ENCODE data around the gene MRPL38.

DNA sequence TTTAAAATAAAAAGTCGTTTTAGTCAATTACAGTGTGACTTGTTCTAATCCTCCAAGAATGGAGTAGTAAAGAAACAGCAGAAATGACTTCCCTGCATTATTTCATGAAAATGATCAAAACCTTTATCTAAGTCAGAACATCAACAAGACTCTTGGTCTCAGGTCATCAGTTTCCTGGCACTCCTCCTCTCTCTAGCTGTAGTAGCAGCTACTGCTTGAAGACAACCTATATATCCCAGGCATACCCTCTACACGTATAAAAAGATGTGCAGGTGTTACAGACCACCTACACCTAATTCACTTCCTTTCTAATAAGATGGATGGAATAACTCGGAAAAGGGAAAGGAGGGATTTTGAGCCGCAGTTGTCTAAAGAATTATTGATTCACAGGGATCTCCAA lies 37.8 kb upstream of the MRPL38 start:
- TF ChIP-seq, protein P1, sequence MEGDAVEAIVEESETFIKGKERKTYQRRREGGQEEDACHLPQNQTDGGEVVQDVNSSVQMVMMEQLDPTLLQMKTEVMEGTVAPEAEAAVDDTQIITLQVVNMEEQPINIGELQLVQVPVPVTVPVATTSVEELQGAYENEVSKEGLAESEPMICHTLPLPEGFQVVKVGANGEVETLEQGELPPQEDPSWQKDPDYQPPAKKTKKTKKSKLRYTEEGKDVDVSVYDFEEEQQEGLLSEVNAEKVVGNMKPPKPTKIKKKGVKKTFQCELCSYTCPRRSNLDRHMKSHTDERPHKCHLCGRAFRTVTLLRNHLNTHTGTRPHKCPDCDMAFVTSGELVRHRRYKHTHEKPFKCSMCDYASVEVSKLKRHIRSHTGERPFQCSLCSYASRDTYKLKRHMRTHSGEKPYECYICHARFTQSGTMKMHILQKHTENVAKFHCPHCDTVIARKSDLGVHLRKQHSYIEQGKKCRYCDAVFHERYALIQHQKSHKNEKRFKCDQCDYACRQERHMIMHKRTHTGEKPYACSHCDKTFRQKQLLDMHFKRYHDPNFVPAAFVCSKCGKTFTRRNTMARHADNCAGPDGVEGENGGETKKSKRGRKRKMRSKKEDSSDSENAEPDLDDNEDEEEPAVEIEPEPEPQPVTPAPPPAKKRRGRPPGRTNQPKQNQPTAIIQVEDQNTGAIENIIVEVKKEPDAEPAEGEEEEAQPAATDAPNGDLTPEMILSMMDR (IDR thresholded peaks at IDR 0.05; ENCODE audit: insufficient read depth, low read length), result no peak
- no peak for TF ChIP-seq GABPA (IDR thresholded peaks at IDR 0.05; ENCODE audit: low read depth)
